Uterus (tissue), 4 donors: ENCODE data around the gene ADGRG6. TPM values are rescaled to one million over a fixed set of nuclear protein-coding genes. Genes with fewer than 3 reads are reported as not detected.
"Not testable (repeated sequence)": the region's sequence is repeated elsewhere in the genome, so short reads cannot be mapped to it uniquely, and the experiment has no call there.

ENCODE experiments used
- DNase-seq, 2 donors: peaks; one replicate each; pipeline ENCODE4 v3.0.0-alpha.2; 2019 to 2020
- H3K27ac ChIP-seq, 2 donors: fragments of 200-600 bp; sonication (generic); 1 replicate in 1 of 2; 2 replicates in 1 of 2; pipeline ENCODE4 v1.5.1; 2016 to 2018
- H3K27me3 ChIP-seq, 2 donors: fragments of 200-600 bp; sonication (generic); one replicate each; pipeline ENCODE4 v1.5.1; 2018 to 2019; ENCODE audit warnings: control low read depth in 1 of 2
- H3K36me3 ChIP-seq, 2 donors: fragments of 200-600 bp; sonication (generic); one replicate each; pipeline ENCODE4 v1.5.1; 2019; ENCODE audit warnings: control low read depth in 1 of 2
- H3K4me1 ChIP-seq, 2 donors: fragments of 200-600 bp; sonication (generic); one replicate each; pipeline ENCODE4 v1.5.1; 2018 to 2019; ENCODE audit warnings: control low read depth in 1 of 2
- H3K4me3 ChIP-seq, 2 donors: fragments of 200-600 bp; sonication (generic); 1 replicate in 1 of 2; 2 replicates in 1 of 2; pipeline ENCODE4 v1.5.1; 2018 to 2019; ENCODE audit warnings: mild to moderate bottlenecking in 1 of 2
- H3K9me3 ChIP-seq, 2 donors: fragments of 200-600 bp; sonication (generic); one replicate each; pipeline ENCODE4 v1.5.1; 2019; ENCODE audit warnings: control low read depth in 1 of 2
- CTCF ChIP-seq, 4 experiments: fragments of 200-600 bp in 2 of 4; fragments of 450-650 bp in 2 of 4; sonication (generic) in 2 of 4; IDR thresholded peaks; one replicate each; pipeline ENCODE4 v1.5.1; 2016 to 2019; ENCODE audit warnings: antibody characterized with exemption in 4 of 4, mild to moderate bottlenecking in 2 of 4, moderate library complexity in 1 of 4
- POLR2A ChIP-seq, 2 donors: fragments of 450-650 bp; IDR thresholded peaks; one replicate each; pipeline ENCODE4 v1.6.1; 2016; ENCODE audit warnings: antibody characterized with exemption in 2 of 2, mild to moderate bottlenecking in 1 of 2, moderate library complexity in 1 of 2
- intact Hi-C: fragments of 100-400 bp; cut with DNase I; formaldehyde crosslinking; loops from one replicate; pipeline ENCODE4 v1.15.1; 2023; ENCODE audit warnings: low total_unique reads
- total RNA-seq, 4 donors: library from RNA; depleted of rRNA in 3 of 4; stranded (reverse); fragments of >200 nt in 3 of 4; gene quantifications; one replicate each; pipeline versions ENCODE4 v1.1.0 to v1.2.4, GENCODE V29; 2014 to 2023
- donor health status: DM: yes; HTN: yes; CAD: no.

ADGRG6 gene
- total RNA-seq, 4 donors from 2014 or later = 3.6 to 23.8 (median 9.5) TPM

GRCh38 chr6:142341855-142342330 lies 40.1 kb downstream of the ADGRG6 start:
- H3K27ac ChIP-seq = no peak overlapping the region
- TF ChIP-seq CTCF (IDR thresholded peaks at IDR 0.05) (no peak), POLR2A (IDR thresholded peaks at IDR 0.05) (no peak)

GRCh38 chr6:142342986-142343385 lies 41.2 kb downstream of the ADGRG6 start:
- Histone ChIP-seq H3K36me3 (no peaks in the 10 kb centered on the region), H3K9me3 (no peaks in the 10 kb centered on the region), H3K4me1 (no peaks in the 10 kb centered on the region), H3K27me3 (peaks cover 0 to 4% of the 10 kb centered on the region in 2 donors), H3K4me3 (no peak overlapping the region), H3K27ac (no peak overlapping the region)
- TF ChIP-seq CTCF (IDR thresholded peaks at IDR 0.05) (no peak), POLR2A (IDR thresholded peaks at IDR 0.05) (no peak)
- intact Hi-C loops = no loop called here
- no peak for DNase-seq

More at GRCh38 chr6:142341855-142342330, 40.1 kb downstream of the ADGRG6 start:
- H3K36me3 ChIP-seq = no peaks in the 10 kb centered on the region
- no peaks in the 10 kb centered on the region for H3K9me3 ChIP-seq
- no peaks in the 10 kb centered on the region for H3K4me1 ChIP-seq
- DNase-seq = no peak
- H3K27me3 ChIP-seq = peaks cover 0 to 4% of the 10 kb centered on the region in 2 donors
- no peak overlapping the region for H3K4me3 ChIP-seq
- intact Hi-C loops = no loop called here

GRCh38 chr6:142343938-142344337 lies 42.1 kb downstream of the ADGRG6 start:
- H3K27ac ChIP-seq = no peak overlapping the region
- no peaks in the 10 kb centered on the region for H3K4me1 ChIP-seq
- intact Hi-C loops = no loop called here
- no peaks in the 10 kb centered on the region for H3K36me3 ChIP-seq
- no peaks in the 10 kb centered on the region for H3K9me3 ChIP-seq
- DNase-seq = no peak
- peaks cover 0 to 4% of the 10 kb centered on the region in 2 donors for H3K27me3 ChIP-seq
- H3K4me3 ChIP-seq = no peak overlapping the region
- TF ChIP-seq CTCF (IDR thresholded peaks at IDR 0.05) = no peak
- TF ChIP-seq POLR2A (IDR thresholded peaks at IDR 0.05) = no peak

GRCh38 chr6:142345261-142345660 lies 43.5 kb downstream of the ADGRG6 start:
- intact Hi-C loops = no loop called here
- no peaks in the 10 kb centered on the region for H3K36me3 ChIP-seq
- no peak overlapping the region for H3K27ac ChIP-seq
- no peaks in the 10 kb centered on the region for H3K4me1 ChIP-seq
- TF ChIP-seq CTCF (IDR thresholded peaks at IDR 0.05) (no peak), POLR2A (IDR thresholded peaks at IDR 0.05) (no peak)
- DNase-seq = no peak
- H3K27me3 ChIP-seq = peaks cover 0 to 4% of the 10 kb centered on the region in 2 donors
- no peaks in the 10 kb centered on the region for H3K9me3 ChIP-seq
- no peak overlapping the region for H3K4me3 ChIP-seq

DNA sequence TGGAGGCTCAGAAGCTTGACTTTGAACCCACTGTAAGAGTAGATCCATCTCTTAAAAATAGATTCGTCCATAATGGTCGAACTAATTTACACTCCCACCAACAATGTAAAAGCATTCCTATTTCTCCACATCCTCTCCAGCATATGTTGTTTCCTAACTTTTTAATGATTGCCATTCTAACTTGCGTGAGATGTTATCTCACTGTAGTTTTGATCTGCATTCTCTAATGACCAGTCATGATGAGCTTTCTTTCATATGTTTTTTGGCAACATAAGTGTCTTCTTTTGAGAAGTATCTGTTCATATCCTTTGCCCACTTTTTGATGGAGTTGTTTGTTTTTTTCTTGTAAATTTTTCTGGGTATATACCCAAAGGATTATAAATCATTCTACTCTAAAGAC lies 44.4 kb downstream of the ADGRG6 start:
- H3K9me3 ChIP-seq, DNase-seq, H3K4me1 ChIP-seq, H3K4me3 ChIP-seq, H3K27ac ChIP-seq, H3K36me3 ChIP-seq, intact Hi-C loops, H3K27me3 ChIP-seq: not testable (repeated sequence)
